Adrenal gland (tissue), 5 donors: ENCODE measurements around the gene JAM2.

Source experiments
- CTCF ChIP-seq, 6 experiments: fragments of 450-650 bp in 4 of 6; fragments of 200-600 bp in 2 of 6; sonication (generic) in 1 of 6; IDR thresholded peaks; 1 replicate in 5 of 6; 2 replicates in 1 of 6; pipeline versions ENCODE4 v1.5.1 to v1.8.0; 2016 to 2021; ENCODE audit warnings: antibody characterized with exemption in 6 of 6, mild to moderate bottlenecking in 2 of 6, moderate library complexity in 1 of 6
- POLR2A ChIP-seq, 2 donors: fragments of 450-650 bp; IDR thresholded peaks; one replicate each; pipeline ENCODE4 v1.6.1; 2017; ENCODE audit warnings: antibody characterized with exemption in 2 of 2, mild to moderate bottlenecking in 2 of 2, moderate library complexity in 1 of 2
- donor health status: DM: no; HTN: no; CAD: no.

- no peak for TF ChIP-seq POLR2A (IDR thresholded peaks at IDR 0.05)
- TF ChIP-seq CTCF (IDR thresholded peaks at IDR 0.05), result no peak
Observed at GRCh38 chr21:25760677-25761076, 121.6 kb downstream of the JAM2 start.
